Measurements from ENCODE around the gene SGMS2. TPM values are rescaled to one million over a fixed set of nuclear protein-coding genes. Genes with fewer than 3 reads are reported as not detected.

The SGMS2 gene
- total and polyA plus RNA-seq, 9 of the 15 experiments (the other 6 are each of a cell fraction or from before 2014, with no cell fraction given), result 0.07 to 0.25 (median 0.11) TPM; not detected in 5

- Histone ChIP-seq H2AFZ (ENCODE audit: low read depth, low read length) (no peak overlapping the region), H3K9me1 (ENCODE audit: control insufficient read depth, insufficient read depth, low read length) (no peaks in the 10 kb centered on the region), H3K4me3 (no peak overlapping the region), H3K4me1 (replicated peaks in 1 of 2; ENCODE audit: control insufficient read depth in 2 of 2, insufficient read depth in 2 of 2, low read length in 2 of 2) (no peaks in the 10 kb centered on the region), H3K4me2 (ENCODE audit: insufficient read depth, low read length) (no peak overlapping the region), H3K9me3 (replicated peaks; ENCODE audit: control insufficient read depth, insufficient read depth, low read depth, low read length) (no peaks in the 10 kb centered on the region), H3K9ac (ENCODE audit: insufficient read depth in 1 of 2, low read depth in 2 of 2, low read length in 2 of 2) (no peak overlapping the region), H4K20me1 (replicated peaks; ENCODE audit: control insufficient read depth, insufficient read depth, low read length) (no peaks in the 10 kb centered on the region), H3K27ac (ENCODE audit: extremely low read depth, low read depth, low read length) (no peak overlapping the region), H3K36me3 (ENCODE audit: control insufficient read depth, insufficient read depth, low read length) (no peaks in the 10 kb centered on the region), H3K27me3 (ENCODE audit: control insufficient read depth in 2 of 2, insufficient read depth in 2 of 2, low read length in 2 of 2) (no peaks in the 10 kb centered on the region), H3K79me2 (ENCODE audit: control insufficient read depth, insufficient read depth, low read length) (no peaks in the 10 kb centered on the region)
- ATAC-seq (no peak), DNase-seq (ENCODE audit: extremely low read depth in 1 of 4, low spot score in 3 of 4) (no peak), FAIRE-seq (no peak)
- BruUV-seq (replicated peaks), result no TSS peak
- intact Hi-C loops (cut with micrococcal nuclease), result no loop called here
- in situ Hi-C loops (cut with MboI), result loop anchor here (25.0 kb wide), 1 partner anchor 138 kb away; no protein-coding TSS in a partner anchor
- WGBS (ENCODE audit: insufficient coverage, low coverage, missing lambda C conversion rate), result 0% methylated on average over 3 of the region's 3 CpGs
- ChIA-PET CTCF (ENCODE audit: low intra/inter-chr PET ratio) (no interaction called here), POLR2A (no interaction called here)
- TF ChIP-seq ETV1 (tag; conservative IDR thresholded peaks at IDR 0.05; ENCODE audit: low read depth) (no peak), RNF219 (CRISPR knock-in tag; IDR thresholded peaks at IDR 0.05) (no peak), CLOCK (CRISPR knock-in tag; IDR thresholded peaks at IDR 0.05; ENCODE audit: borderline replicate concordance) (no peak), ZNF121 (CRISPR knock-in tag; conservative IDR thresholded peaks at IDR 0.05) (no peak), ZMIZ1 (IDR thresholded peaks at IDR 0.05; ENCODE audit: low read depth in 2 of 2, low read length in 2 of 2) (no peak)
Observed at GRCh38 chr4:107900508-107900907, 75.8 kb downstream of the SGMS2 start.
